ENCODE results near the gene ZNF221.

DNA sequence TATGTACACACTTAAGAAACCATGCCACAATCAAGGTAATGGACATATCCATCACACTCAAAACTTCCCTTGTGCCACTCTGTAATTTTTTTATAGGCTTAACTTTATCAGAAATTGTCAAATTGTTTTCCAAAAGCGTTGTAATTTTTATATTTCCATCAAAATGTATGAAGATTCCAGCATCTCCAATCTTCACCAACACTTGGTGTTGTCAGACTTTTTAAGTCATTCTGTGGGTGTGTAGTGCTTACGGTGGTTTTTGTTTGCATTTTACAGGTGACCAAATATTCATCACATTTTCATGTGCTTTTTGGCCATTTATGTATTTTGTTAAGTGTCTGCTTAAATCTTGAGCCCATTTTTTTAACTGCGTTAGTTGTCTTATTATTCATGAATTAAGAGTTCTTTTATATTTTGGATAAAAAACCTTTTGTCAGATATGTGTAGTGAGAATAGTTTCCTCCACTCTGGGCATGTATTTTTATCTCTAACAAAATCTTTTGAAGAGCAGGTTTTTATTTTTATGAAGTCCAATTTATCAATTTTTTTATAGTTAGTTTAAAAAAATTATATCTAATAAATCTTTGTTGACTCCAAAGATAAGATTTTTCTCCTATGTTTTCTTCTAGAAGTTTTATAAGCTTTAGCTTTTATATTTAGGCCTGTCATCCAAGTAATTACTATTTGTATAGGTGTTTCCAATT, 11.3 kb upstream of the ZNF221 start:
- TF ChIP-seq POLR2A (IDR thresholded peaks at IDR 0.05), result no peak
- TF ChIP-seq, protein P1, sequence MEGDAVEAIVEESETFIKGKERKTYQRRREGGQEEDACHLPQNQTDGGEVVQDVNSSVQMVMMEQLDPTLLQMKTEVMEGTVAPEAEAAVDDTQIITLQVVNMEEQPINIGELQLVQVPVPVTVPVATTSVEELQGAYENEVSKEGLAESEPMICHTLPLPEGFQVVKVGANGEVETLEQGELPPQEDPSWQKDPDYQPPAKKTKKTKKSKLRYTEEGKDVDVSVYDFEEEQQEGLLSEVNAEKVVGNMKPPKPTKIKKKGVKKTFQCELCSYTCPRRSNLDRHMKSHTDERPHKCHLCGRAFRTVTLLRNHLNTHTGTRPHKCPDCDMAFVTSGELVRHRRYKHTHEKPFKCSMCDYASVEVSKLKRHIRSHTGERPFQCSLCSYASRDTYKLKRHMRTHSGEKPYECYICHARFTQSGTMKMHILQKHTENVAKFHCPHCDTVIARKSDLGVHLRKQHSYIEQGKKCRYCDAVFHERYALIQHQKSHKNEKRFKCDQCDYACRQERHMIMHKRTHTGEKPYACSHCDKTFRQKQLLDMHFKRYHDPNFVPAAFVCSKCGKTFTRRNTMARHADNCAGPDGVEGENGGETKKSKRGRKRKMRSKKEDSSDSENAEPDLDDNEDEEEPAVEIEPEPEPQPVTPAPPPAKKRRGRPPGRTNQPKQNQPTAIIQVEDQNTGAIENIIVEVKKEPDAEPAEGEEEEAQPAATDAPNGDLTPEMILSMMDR (IDR thresholded peaks at IDR 0.05), result no peak
